ENCODE data around the gene SCARF2. TPM values are rescaled to one million over a fixed set of nuclear protein-coding genes. Genes with fewer than 3 reads are reported as not detected.
A peak's percentile ranks its signal among the peaks of the same experiment; 100 is the strongest.
"Not testable (repeated sequence)": the region's sequence is repeated elsewhere in the genome, so short reads cannot be mapped to it uniquely, and the experiment has no call there.

The SCARF2 gene
- total RNA-seq, 1 donor from 2014 or later: 88.8 TPM

GRCh38 chr22:20479612-20480196 is 42.1 kb upstream of the SCARF2 start:
- no peak for TF ChIP-seq CTCF (IDR thresholded peaks at IDR 0.05)
- no peak for DNase-seq (ENCODE audit: low spot score)
- Mint-ChIP-seq H3K4me3 (ENCODE audit: unreplicated experiment) (no peak overlapping the region), H3K9me3 (ENCODE audit: low read depth) (peaks cover 6% of the 10 kb centered on the region), H3K4me1 (ENCODE audit: low read depth) (peaks cover 27% of the 10 kb centered on the region), H3K27ac (ENCODE audit: unreplicated experiment) (no peak overlapping the region), H3K36me3 (ENCODE audit: low read depth) (peaks cover 9% of the 10 kb centered on the region), H3K27me3 (ENCODE audit: low read depth) (no peaks in the 10 kb centered on the region)

GRCh38 chr22:20478059-20478458 is 40.4 kb upstream of the SCARF2 start:
- H3K9me3 Mint-ChIP-seq (ENCODE audit: low read depth); DNase-seq (ENCODE audit: low spot score); H3K4me3 Mint-ChIP-seq (ENCODE audit: unreplicated experiment); H3K27me3 Mint-ChIP-seq (ENCODE audit: low read depth); H3K36me3 Mint-ChIP-seq (ENCODE audit: low read depth): not testable (repeated sequence)
- H3K27ac Mint-ChIP-seq (ENCODE audit: unreplicated experiment): peak overlapping the region; percentile 55
- peaks cover 28% of the 10 kb centered on the region for H3K4me1 Mint-ChIP-seq (ENCODE audit: low read depth)

- peak overlapping the region; percentile 80 for H3K27ac Mint-ChIP-seq (ENCODE audit: unreplicated experiment)
- peaks cover 28% of the 10 kb centered on the region for H3K4me1 Mint-ChIP-seq (ENCODE audit: low read depth)
- not testable (repeated sequence) for H3K4me3 Mint-ChIP-seq (ENCODE audit: unreplicated experiment); H3K27me3 Mint-ChIP-seq (ENCODE audit: low read depth); H3K9me3 Mint-ChIP-seq (ENCODE audit: low read depth)
- DNase-seq (ENCODE audit: low spot score): peak; percentile 22
- peaks cover 17% of the 10 kb centered on the region for H3K36me3 Mint-ChIP-seq (ENCODE audit: low read depth)
Measured at GRCh38 chr22:20475569-20475968, 37.9 kb upstream of the SCARF2 start.

- Mint-ChIP-seq H3K9me3 (ENCODE audit: low read depth) (peaks cover 5% of the 10 kb centered on the region), H3K4me1 (ENCODE audit: low read depth) (peaks cover 28% of the 10 kb centered on the region), H3K27ac (ENCODE audit: unreplicated experiment) (peak overlapping the region; percentile 80), H3K4me3 (ENCODE audit: unreplicated experiment) (no peak overlapping the region), H3K27me3 (ENCODE audit: low read depth) (no peaks in the 10 kb centered on the region), H3K36me3 (ENCODE audit: low read depth) (peaks cover 18% of the 10 kb centered on the region)
- DNase-seq (ENCODE audit: low spot score): no peak
- TF ChIP-seq CTCF (IDR thresholded peaks at IDR 0.05): no peak
Measured at GRCh38 chr22:20475115-20475436, 37.5 kb upstream of the SCARF2 start.

- TF ChIP-seq CTCF (IDR thresholded peaks at IDR 0.05): no peak
- no peaks in the 10 kb centered on the region for H3K9me3 Mint-ChIP-seq (ENCODE audit: low read depth)
- peaks cover 24% of the 10 kb centered on the region for H3K4me1 Mint-ChIP-seq (ENCODE audit: low read depth)
- DNase-seq (ENCODE audit: low spot score): peak; percentile 43
- peaks cover 21% of the 10 kb centered on the region for H3K36me3 Mint-ChIP-seq (ENCODE audit: low read depth)
- H3K4me3 Mint-ChIP-seq (ENCODE audit: unreplicated experiment): no peak overlapping the region
- no peak overlapping the region for H3K27ac Mint-ChIP-seq (ENCODE audit: unreplicated experiment)
- no peaks in the 10 kb centered on the region for H3K27me3 Mint-ChIP-seq (ENCODE audit: low read depth)
Measured at GRCh38 chr22:20472629-20473442, 35.2 kb upstream of the SCARF2 start.

GRCh38 chr22:20471126-20471833 is 33.7 kb upstream of the SCARF2 start:
- peaks cover 21% of the 10 kb centered on the region for H3K36me3 Mint-ChIP-seq (ENCODE audit: low read depth)
- no peak overlapping the region for H3K4me3 Mint-ChIP-seq (ENCODE audit: unreplicated experiment)
- TF ChIP-seq CTCF (IDR thresholded peaks at IDR 0.05): no peak
- peak; percentile 82 for DNase-seq (ENCODE audit: low spot score)
- peaks cover 16% of the 10 kb centered on the region for H3K4me1 Mint-ChIP-seq (ENCODE audit: low read depth)
- no peak overlapping the region for H3K27ac Mint-ChIP-seq (ENCODE audit: unreplicated experiment)
- no peaks in the 10 kb centered on the region for H3K27me3 Mint-ChIP-seq (ENCODE audit: low read depth)
- no peaks in the 10 kb centered on the region for H3K9me3 Mint-ChIP-seq (ENCODE audit: low read depth)

GRCh38 chr22:20470525-20470924 is 32.9 kb upstream of the SCARF2 start:
- peak; percentile 8 for DNase-seq (ENCODE audit: low spot score)
- H3K27ac Mint-ChIP-seq (ENCODE audit: unreplicated experiment); H3K4me3 Mint-ChIP-seq (ENCODE audit: unreplicated experiment); H3K27me3 Mint-ChIP-seq (ENCODE audit: low read depth); H3K4me1 Mint-ChIP-seq (ENCODE audit: low read depth); H3K9me3 Mint-ChIP-seq (ENCODE audit: low read depth): not testable (repeated sequence)
- H3K36me3 Mint-ChIP-seq (ENCODE audit: low read depth): peaks cover 22% of the 10 kb centered on the region

All from chondrocyte (in vitro differentiated cells).